CD4-positive, alpha-beta T cell treated with Interferon gamma for 1 hour (primary cell): ENCODE results near the gene BIRC2.
"Not testable (repeated sequence)": the region's sequence is repeated elsewhere in the genome, so short reads cannot be mapped to it uniquely, and the experiment has no call there.

Source experiments
- DNase-seq: peaks from one replicate; pipeline ENCODE4 v3.0.0-alpha.2; 2020

The BIRC2 gene

GRCh38 chr11:102323542-102324251 is 23.3 kb upstream of the BIRC2 start:
- DNase-seq, result no peak

GRCh38 chr11:102325088-102325487 is 21.9 kb upstream of the BIRC2 start:
- DNase-seq, result no peak

GRCh38 chr11:102328748-102329147 is 18.3 kb upstream of the BIRC2 start:
- no peak for DNase-seq

- DNase-seq, result no peak
Observed at GRCh38 chr11:102330231-102330630, 16.8 kb upstream of the BIRC2 start.

DNA sequence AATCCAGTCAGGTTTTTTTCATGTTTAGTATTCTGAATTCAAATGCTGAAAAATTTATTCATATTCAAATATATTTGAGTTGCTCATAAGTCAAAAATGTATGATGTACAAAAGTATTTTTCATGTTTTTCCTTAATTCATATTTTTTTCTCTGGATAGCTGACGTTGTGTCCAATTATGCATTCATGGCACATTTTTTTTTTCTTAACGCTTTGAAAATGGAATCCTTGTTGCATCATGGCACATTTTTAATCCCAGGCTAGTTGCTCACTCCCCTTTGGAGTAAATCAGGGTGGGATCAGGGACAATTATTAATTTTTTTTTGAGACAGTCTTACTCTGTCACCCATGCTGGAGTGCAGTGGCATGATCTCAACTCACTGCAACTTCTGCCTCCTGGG is 15.7 kb upstream of the BIRC2 start:
- DNase-seq, result no peak

DNA sequence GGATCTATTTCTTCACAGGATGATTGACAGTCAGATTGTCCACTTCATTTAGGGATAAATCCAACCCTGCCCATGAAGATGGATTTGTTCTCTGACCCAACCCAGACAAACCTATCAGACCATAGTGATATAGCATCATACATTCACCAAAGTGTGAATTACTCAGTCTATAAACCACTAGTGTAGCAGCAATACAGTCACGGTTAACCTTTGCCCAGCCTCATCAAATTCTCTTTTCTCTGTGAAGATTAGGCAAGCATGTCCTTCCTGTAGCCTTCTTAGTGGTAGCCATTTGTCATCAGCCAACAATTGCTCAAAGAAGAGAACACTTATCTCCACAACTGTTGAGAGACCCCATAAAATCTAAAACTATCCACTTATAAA is 14.4 kb upstream of the BIRC2 start:
- no peak for DNase-seq

GRCh38 chr11:102338479-102339010 is 8.5 kb upstream of the BIRC2 start:
- DNase-seq, result no peak

DNA sequence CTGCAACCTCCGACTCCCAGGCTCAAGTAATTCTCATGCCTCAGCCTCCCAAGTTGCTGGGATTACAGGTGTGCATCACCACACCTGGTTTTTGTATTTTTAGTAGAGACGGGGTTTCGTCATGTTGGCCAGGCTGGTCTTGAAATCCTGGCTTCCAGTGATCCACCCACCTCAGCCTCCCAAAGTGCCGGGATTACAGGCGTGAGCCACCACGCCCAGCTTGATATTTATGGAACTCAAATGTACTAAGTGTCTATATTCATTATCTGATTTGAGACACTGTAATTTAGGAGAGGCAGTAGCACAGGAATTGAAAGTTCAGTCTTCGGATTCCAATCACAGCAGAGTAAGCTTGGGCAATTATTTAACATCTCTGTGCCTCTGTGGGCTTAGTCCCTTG is 5.7 kb upstream of the BIRC2 start:
- DNase-seq, result not testable (repeated sequence)

- DNase-seq, result peak; percentile 64
Observed at GRCh38 chr11:102341844-102342318, 5.1 kb upstream of the BIRC2 start.

DNA sequence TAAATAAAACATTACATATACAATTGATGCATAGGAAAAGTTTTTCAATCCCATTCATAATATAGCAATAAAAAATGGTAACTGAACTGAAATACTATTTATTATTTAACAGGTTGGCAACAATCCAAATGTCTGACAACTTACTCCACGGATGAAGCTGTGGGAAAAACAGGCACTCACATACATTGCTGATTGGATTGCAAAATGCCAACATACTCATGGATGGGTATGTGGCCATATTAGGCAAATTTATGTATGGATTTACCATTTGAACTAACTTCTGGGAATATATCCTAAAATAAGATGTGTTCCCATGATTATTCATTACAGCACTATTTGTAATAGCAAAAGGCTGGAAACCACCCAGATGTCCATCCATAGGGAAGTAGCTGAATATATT is 3.2 kb upstream of the BIRC2 start:
- no peak for DNase-seq

DNA sequence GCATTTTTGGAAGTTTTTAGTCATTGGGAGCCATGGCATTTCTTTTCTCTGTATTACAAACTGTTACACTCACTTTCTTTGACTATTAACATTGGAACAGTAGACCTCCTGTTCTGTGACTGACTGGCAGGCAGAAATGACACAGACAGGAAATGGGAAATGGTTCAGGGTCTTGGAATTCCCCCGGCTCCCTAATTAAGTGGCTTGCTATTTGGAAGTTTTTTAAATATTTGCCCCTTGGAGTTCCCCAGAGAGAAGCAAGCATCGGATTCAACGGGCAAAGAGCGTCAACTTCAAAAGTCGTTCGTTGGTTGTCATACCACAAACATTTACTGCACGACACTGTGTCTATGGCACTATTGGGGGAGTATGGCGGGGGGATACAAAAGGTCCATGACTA is 1.1 kb upstream of the BIRC2 start:
- DNase-seq, result no peak

DNA sequence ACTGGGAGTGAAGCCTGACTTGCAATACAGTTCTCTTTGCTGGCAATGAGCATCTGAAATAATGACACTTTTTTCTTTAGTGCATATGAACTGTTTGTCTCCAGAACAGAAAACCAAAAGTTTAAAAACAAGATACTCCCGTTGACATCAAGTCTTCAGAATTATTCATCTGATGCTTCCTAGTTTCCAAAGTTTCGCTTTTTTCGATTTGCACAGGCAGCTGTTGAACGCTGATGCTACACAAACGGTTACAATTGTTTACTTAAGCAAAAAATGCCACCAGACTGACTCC is 612 bp upstream of the BIRC2 start:
- no peak for DNase-seq

- DNase-seq, result no peak
Observed at GRCh38 chr11:102347462-102348370, 702 bp downstream of the BIRC2 start.

- no peak for DNase-seq
Observed at GRCh38 chr11:102357116-102357515, 10.1 kb downstream of the BIRC2 start.

DNA sequence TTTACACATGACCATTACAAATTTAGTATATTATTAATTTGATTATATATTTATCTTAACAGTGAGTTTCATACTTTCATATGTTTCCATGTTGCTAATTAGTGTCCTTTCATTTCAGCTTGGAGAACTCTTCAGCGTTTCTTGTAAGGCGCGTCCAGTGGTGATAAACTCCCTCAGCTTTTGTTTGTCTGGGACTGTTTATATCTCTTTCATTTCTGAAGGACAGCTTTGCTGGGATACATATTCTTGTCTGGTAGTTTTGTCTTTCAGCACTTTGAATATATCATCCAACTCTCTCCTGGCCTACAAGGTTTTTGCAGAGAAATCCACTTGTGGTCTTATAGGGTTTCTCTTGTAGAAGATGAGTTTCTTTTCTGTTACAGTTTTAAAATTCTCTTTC is 12.4 kb downstream of the BIRC2 start:
- DNase-seq, result no peak

GRCh38 chr11:102360681-102361080 is 13.7 kb downstream of the BIRC2 start:
- peak; percentile 33 for DNase-seq

DNA sequence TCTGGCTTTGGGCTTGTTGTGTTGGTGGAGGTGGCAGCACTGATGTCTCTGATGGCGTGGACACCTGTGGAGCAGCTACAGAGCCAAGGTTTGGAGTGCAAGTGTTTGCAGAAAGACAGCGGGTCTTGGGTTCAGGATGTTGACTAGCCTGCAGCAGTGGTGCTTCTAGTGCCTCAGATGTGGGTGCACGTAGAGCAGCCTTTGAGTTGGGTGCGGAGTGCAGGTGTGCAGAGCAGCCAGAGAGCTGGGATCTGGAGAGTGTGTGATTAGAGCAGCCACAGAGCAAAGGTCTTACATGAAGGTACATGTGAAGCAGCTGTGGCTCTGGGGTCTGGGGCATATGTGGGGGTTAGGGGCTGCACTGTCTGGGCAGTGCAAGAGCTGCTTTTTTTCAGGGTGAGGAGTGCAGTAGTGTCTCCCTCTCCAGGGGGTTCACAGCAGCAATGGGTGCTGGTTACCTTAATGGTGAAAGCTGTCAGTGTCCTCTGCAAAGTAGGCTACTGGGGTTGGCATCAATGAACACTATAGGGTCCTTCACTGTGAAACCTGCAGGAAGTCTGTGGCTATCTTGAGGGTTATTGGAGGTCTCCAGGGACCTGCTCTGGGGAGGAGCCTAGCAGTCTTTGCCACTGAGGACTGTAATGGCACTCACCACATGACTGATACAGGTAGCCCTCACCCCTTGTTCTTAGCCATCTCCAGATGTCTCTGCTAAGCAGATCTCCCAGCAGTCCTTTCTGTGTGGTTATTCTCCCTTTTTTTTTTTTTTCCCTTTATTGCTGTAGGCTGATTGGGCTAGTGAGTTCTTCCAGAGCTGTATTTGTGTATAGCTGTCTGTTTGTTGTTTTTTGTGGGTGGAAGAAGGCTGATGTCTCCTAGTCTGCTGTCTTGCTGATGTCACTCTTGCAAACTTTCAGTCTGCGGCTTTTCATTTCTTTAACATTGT is 14.3 kb downstream of the BIRC2 start:
- peak; percentile 62 for DNase-seq

DNA sequence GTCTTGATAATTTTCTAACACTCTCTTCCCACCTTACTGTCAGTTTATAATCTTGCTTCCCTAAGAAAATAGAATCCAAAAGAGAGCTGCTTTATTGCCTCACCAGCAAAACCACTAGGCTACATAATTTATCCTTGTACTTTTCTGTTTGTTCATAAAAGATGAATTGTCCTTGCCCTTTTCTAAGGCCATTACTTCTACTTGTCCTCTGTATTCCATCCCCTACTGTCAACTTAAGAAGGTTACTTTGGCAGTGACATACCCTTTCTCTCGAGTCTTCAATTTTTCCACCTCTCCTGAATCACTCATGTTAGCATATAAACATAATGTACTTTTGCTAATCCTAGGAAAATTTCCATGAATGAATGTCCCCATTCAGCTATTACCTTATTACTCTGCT is 18.0 kb downstream of the BIRC2 start:
- DNase-seq, result no peak

DNA sequence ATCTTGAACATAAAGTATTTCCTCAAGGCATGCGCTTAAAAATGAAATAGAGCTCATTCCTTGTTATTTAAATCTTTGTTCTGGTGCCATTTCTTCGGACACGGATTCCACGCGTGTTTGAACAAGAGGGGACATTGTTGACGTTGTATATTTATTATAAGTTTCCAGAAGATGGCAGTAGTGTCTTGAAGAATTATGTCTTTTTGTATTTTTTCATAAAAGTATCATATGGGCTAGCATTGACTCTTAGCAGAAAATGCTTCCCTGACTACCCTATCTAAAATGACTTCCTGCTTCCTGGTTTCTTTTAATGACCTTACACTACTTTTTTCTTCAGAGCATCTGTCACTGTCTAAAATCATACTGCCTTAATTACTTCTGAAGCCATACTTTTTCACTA is 20.4 kb downstream of the BIRC2 start:
- DNase-seq, result no peak

DNA sequence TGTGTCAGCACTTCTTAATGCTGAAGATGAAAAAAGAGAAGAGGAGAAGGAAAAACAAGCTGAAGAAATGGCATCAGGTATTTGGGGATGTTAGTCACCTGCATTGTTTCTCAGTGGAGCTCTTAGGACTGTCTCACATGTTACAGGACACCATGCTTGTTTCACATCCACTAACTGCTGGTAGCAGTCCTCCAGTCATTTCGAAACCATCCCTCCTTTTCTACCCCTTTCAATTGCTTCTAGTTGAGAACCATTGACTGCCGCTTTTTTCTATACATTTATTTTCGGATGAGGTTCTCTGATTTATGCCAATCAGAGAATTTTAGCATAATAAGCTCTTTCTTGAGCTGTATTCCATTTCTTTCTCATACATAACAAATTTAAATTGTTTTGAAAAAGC is 21.5 kb downstream of the BIRC2 start:
- DNase-seq, result no peak

- DNase-seq, result not testable (repeated sequence)
Observed at GRCh38 chr11:102374633-102375424, 27.8 kb downstream of the BIRC2 start.
